ENCODE results near the gene ARHGEF39. TPM values are rescaled to one million over a fixed set of nuclear protein-coding genes. Genes with fewer than 3 reads are reported as not detected.

ARHGEF39 gene
- total RNA-seq, 2 donors from 2014 or later = 4.6 to 14.2 TPM

- no peak for ATAC-seq
Measured at GRCh38 chr9:35700942-35701341, 35.9 kb upstream of the ARHGEF39 start.

GRCh38 chr9:35700031-35700430 is 35.0 kb upstream of the ARHGEF39 start:
- peaks cover 8 to 13% of the 10 kb centered on the region in 2 donors for H3K4me1 Mint-ChIP-seq (ENCODE audit: low read depth in 2 of 2)
- no peaks in the 10 kb centered on the region for H3K9me3 Mint-ChIP-seq
- no peak for DNase-seq (ENCODE audit: low spot score)
- no peak overlapping the region for H3K4me3 Mint-ChIP-seq
- no peak for ATAC-seq
- H3K27ac Mint-ChIP-seq = no peak overlapping the region
- no peaks in the 10 kb centered on the region for H3K27me3 Mint-ChIP-seq
- H3K36me3 Mint-ChIP-seq = peaks cover 16% of the 10 kb centered on the region

More at GRCh38 chr9:35700942-35701341, 35.9 kb upstream of the ARHGEF39 start:
- no peak for DNase-seq (ENCODE audit: low spot score)
- Mint-ChIP-seq H3K36me3 (peaks cover 16% of the 10 kb centered on the region), H3K27me3 (no peaks in the 10 kb centered on the region), H3K27ac (no peak overlapping the region), H3K9me3 (no peaks in the 10 kb centered on the region), H3K4me3 (no peak overlapping the region), H3K4me1 (ENCODE audit: low read depth in 2 of 2) (peaks cover 8 to 13% of the 10 kb centered on the region in 2 donors)

- DNase-seq (ENCODE audit: low spot score) = no peak
- H3K27ac Mint-ChIP-seq = peak overlapping the region in 1 of 2 donors; percentile 43
- H3K27me3 Mint-ChIP-seq = no peaks in the 10 kb centered on the region
- ATAC-seq = no peak
- H3K9me3 Mint-ChIP-seq = no peaks in the 10 kb centered on the region
- peaks cover 14% of the 10 kb centered on the region for H3K36me3 Mint-ChIP-seq
- H3K4me3 Mint-ChIP-seq = no peak overlapping the region
- peaks cover 8 to 13% of the 10 kb centered on the region in 2 donors for H3K4me1 Mint-ChIP-seq (ENCODE audit: low read depth in 2 of 2)
Measured at GRCh38 chr9:35698231-35698630, 33.2 kb upstream of the ARHGEF39 start.

GRCh38 chr9:35697486-35697885 is 32.5 kb upstream of the ARHGEF39 start:
- no peaks in the 10 kb centered on the region for H3K9me3 Mint-ChIP-seq
- no peak overlapping the region for H3K27ac Mint-ChIP-seq
- H3K27me3 Mint-ChIP-seq = no peaks in the 10 kb centered on the region
- peak; percentile 37 for DNase-seq (ENCODE audit: low spot score)
- H3K4me3 Mint-ChIP-seq = no peak overlapping the region
- ATAC-seq = no peak
- H3K36me3 Mint-ChIP-seq = peaks cover 9% of the 10 kb centered on the region
- peaks cover 8 to 13% of the 10 kb centered on the region in 2 donors for H3K4me1 Mint-ChIP-seq (ENCODE audit: low read depth in 2 of 2)

GRCh38 chr9:35696520-35697215 is 31.7 kb upstream of the ARHGEF39 start:
- ATAC-seq (peak; percentile 81 to 84), DNase-seq (ENCODE audit: low spot score) (peak; percentile 69)
- Mint-ChIP-seq H3K9me3 (no peaks in the 10 kb centered on the region), H3K36me3 (peaks cover 9% of the 10 kb centered on the region), H3K4me3 (no peak overlapping the region), H3K27me3 (no peaks in the 10 kb centered on the region), H3K27ac (peak overlapping the region in 1 of 2 donors; percentile 17), H3K4me1 (ENCODE audit: low read depth in 2 of 2) (peaks cover 8 to 18% of the 10 kb centered on the region in 2 donors)

- Mint-ChIP-seq H3K27ac (no peak overlapping the region), H3K4me3 (no peak overlapping the region)
Measured at GRCh38 chr9:35695943-35696401, 31.0 kb upstream of the ARHGEF39 start.

GRCh38 chr9:35691757-35692301 is 26.8 kb upstream of the ARHGEF39 start:
- ATAC-seq (no peak), DNase-seq (ENCODE audit: low spot score) (no peak)
- H3K36me3 Mint-ChIP-seq = peaks cover 4% of the 10 kb centered on the region
- H3K27me3 Mint-ChIP-seq = no peaks in the 10 kb centered on the region
- H3K9me3 Mint-ChIP-seq = no peaks in the 10 kb centered on the region
- H3K27ac Mint-ChIP-seq = peak overlapping the region; percentile 16 to 58
- peaks cover 11 to 21% of the 10 kb centered on the region in 2 donors for H3K4me1 Mint-ChIP-seq (ENCODE audit: low read depth in 2 of 2)
- H3K4me3 Mint-ChIP-seq = peak overlapping the region; percentile 91

More at GRCh38 chr9:35695943-35696401, 31.0 kb upstream of the ARHGEF39 start:
- H3K36me3 Mint-ChIP-seq = peaks cover 9% of the 10 kb centered on the region
- peaks cover 14 to 20% of the 10 kb centered on the region in 2 donors for H3K4me1 Mint-ChIP-seq (ENCODE audit: low read depth in 2 of 2)
- DNase-seq (ENCODE audit: low spot score) (no peak), ATAC-seq (no peak)
- H3K9me3 Mint-ChIP-seq = no peaks in the 10 kb centered on the region
- no peaks in the 10 kb centered on the region for H3K27me3 Mint-ChIP-seq

- DNase-seq (ENCODE audit: low spot score) (no peak), ATAC-seq (peak in 1 of 2 donors; percentile 47)
- Mint-ChIP-seq H3K4me3 (peak overlapping the region; percentile 91), H3K9me3 (no peaks in the 10 kb centered on the region), H3K4me1 (ENCODE audit: low read depth in 2 of 2) (peaks cover 6 to 16% of the 10 kb centered on the region in 2 donors), H3K27me3 (no peaks in the 10 kb centered on the region), H3K27ac (peak overlapping the region; percentile 16 to 58), H3K36me3 (no peaks in the 10 kb centered on the region)
Measured at GRCh38 chr9:35691334-35691650, 26.3 kb upstream of the ARHGEF39 start.

- H3K9me3 Mint-ChIP-seq = no peaks in the 10 kb centered on the region
- peak; percentile 65 to 69 for ATAC-seq
- H3K4me3 Mint-ChIP-seq = peak overlapping the region; percentile 91
- DNase-seq (ENCODE audit: low spot score) = no peak
- no peaks in the 10 kb centered on the region for H3K27me3 Mint-ChIP-seq
- H3K4me1 Mint-ChIP-seq (ENCODE audit: low read depth in 2 of 2) = peaks cover 5 to 16% of the 10 kb centered on the region in 2 donors
- H3K36me3 Mint-ChIP-seq = no peaks in the 10 kb centered on the region
- peak overlapping the region; percentile 16 to 58 for H3K27ac Mint-ChIP-seq
Measured at GRCh38 chr9:35690614-35691333, 25.8 kb upstream of the ARHGEF39 start.

- DNase-seq (ENCODE audit: low spot score) (no peak), ATAC-seq (no peak)
- no peaks in the 10 kb centered on the region for H3K9me3 Mint-ChIP-seq
- peak overlapping the region; percentile 91 for H3K4me3 Mint-ChIP-seq
- peaks cover 5 to 16% of the 10 kb centered on the region in 2 donors for H3K4me1 Mint-ChIP-seq (ENCODE audit: low read depth in 2 of 2)
- no peaks in the 10 kb centered on the region for H3K36me3 Mint-ChIP-seq
- H3K27ac Mint-ChIP-seq = no peak overlapping the region
- no peaks in the 10 kb centered on the region for H3K27me3 Mint-ChIP-seq
Measured at GRCh38 chr9:35690294-35690613, 25.3 kb upstream of the ARHGEF39 start.

- ATAC-seq (no peak), DNase-seq (ENCODE audit: low spot score) (no peak)
- Mint-ChIP-seq H3K4me1 (ENCODE audit: low read depth in 2 of 2) (peaks cover 5 to 16% of the 10 kb centered on the region in 2 donors), H3K9me3 (no peaks in the 10 kb centered on the region), H3K4me3 (peak within 1 kb of the TSS; percentile 91), H3K27me3 (no peaks in the 10 kb centered on the region), H3K27ac (peak within 1 kb of the TSS; percentile 16 to 58), H3K36me3 (no peaks in the 10 kb centered on the region)
Measured at GRCh38 chr9:35689542-35690293, 24.7 kb upstream of the ARHGEF39 start, which contains the start of gene TPM2. TPM2 (minus strand) TSS chr9:35689925; CDS start chr9:35689817, 108 bp downstream.

GRCh38 chr9:35688558-35689541 is 23.9 kb upstream of the ARHGEF39 start:
- no peak overlapping the region for H3K27ac Mint-ChIP-seq
- no peaks in the 10 kb centered on the region for H3K36me3 Mint-ChIP-seq
- peak overlapping the region; percentile 31 for H3K4me3 Mint-ChIP-seq
- H3K9me3 Mint-ChIP-seq = no peaks in the 10 kb centered on the region
- no peak for DNase-seq (ENCODE audit: low spot score)
- H3K27me3 Mint-ChIP-seq = no peaks in the 10 kb centered on the region
- ATAC-seq = no peak
- peaks cover 5 to 16% of the 10 kb centered on the region in 2 donors for H3K4me1 Mint-ChIP-seq (ENCODE audit: low read depth in 2 of 2)

Data from natural killer cell treated with Interleukin-12 subunit alpha and Interleukin-12 subunit beta and Interleukin-15 and Interleukin-18, amount 100 ng/mL, for 72 hours (primary cell).